Cardiac muscle cell (in vitro differentiated cells and primary cell): ENCODE measurements around the gene ZNRF3. TPM values are rescaled to one million over a fixed set of nuclear protein-coding genes. Genes with fewer than 3 reads are reported as not detected.
A peak's percentile ranks its signal among the peaks of the same experiment; 100 is the strongest.

Experiments used
- DNase-seq, 2 donors: peaks; one replicate each; pipeline versions ENCODE4 v3.0.0 to v3.0.0-alpha.2; 2010 to 2017; ENCODE audit warnings: low read depth in 1 of 2, low spot score in 1 of 2
- H3K27ac ChIP-seq: fragments of 200-600 bp; sonication (generic); 2 replicates; pipeline ENCODE4 v1.5.1; 2016
- H3K27me3 ChIP-seq: fragments of 200-600 bp; sonication (generic); 2 replicates; pipeline ENCODE4 v1.6.0; 2016; ENCODE audit warnings: control low read depth
- H3K36me3 ChIP-seq: fragments of 200-600 bp; sonication (generic); 2 replicates; pipeline ENCODE4 v1.5.1; 2016; ENCODE audit warnings: control low read depth
- H3K4me1 ChIP-seq: fragments of 200-600 bp; sonication (generic); 2 replicates; pipeline ENCODE4 v1.8.1; 2017; ENCODE audit warnings: low read depth, mild to moderate bottlenecking, mixed run types
- H3K4me3 ChIP-seq: fragments of 200-600 bp; sonication (generic); 2 replicates; pipeline ENCODE4 v1.5.1; 2016; ENCODE audit warnings: mild to moderate bottlenecking
- H3K9me3 ChIP-seq: fragments of 200-600 bp; sonication (generic); 2 replicates; pipeline ENCODE4 v1.5.1; 2017; ENCODE audit warnings: low read depth, mild to moderate bottlenecking, control low read depth
- CTCF ChIP-seq: IDR thresholded peaks from 2 replicates; pipeline ENCODE4 v1.5.1; 2012; ENCODE audit warnings: low read depth, mild to moderate bottlenecking, low read length
- polyA plus RNA-seq: library from polyadenylated mRNA; unstranded; fragments of >200 nt; fragmentation: Nextera tagmentation; extraction: Ambion mirVana; gene quantifications from 2 replicates; pipeline ENCODE4 v1.2.1, GENCODE V29; 2016
- total RNA-seq: library from RNA; depleted of rRNA; stranded (reverse); fragments of >200 nt; gene quantifications from 2 replicates; pipeline ENCODE4 v1.2.3, GENCODE V29; 2016

ZNRF3 gene
- total and polyA plus RNA-seq, 2 experiments from 2014 or later = 23.8 to 40.4 TPM

- Histone ChIP-seq H3K9me3 (no peaks in the 10 kb centered on the region), H3K36me3 (no peaks in the 10 kb centered on the region), H3K4me1 (peaks cover 60% of the 10 kb centered on the region), H3K27ac (peak overlapping the region; percentile 78), H3K4me3 (no peak overlapping the region), H3K27me3 (no peaks in the 10 kb centered on the region)
- TF ChIP-seq CTCF = no peak
- no peak for DNase-seq
Measured at GRCh38 chr22:28893810-28894209, 10.4 kb downstream of the ZNRF3 start.

- TF ChIP-seq CTCF = no peak
- Histone ChIP-seq H3K27ac (peak overlapping the region; percentile 78), H3K4me1 (peaks cover 61% of the 10 kb centered on the region)
Measured at GRCh38 chr22:28894334-28894733, 11.0 kb downstream of the ZNRF3 start.

GRCh38 chr22:28894807-28895206 lies 11.4 kb downstream of the ZNRF3 start:
- H3K4me3 ChIP-seq = no peak overlapping the region
- no peaks in the 10 kb centered on the region for H3K36me3 ChIP-seq
- no peak for TF ChIP-seq CTCF
- H3K27me3 ChIP-seq = no peaks in the 10 kb centered on the region
- no peak for DNase-seq
- H3K27ac ChIP-seq = peak overlapping the region; percentile 78
- H3K9me3 ChIP-seq = no peaks in the 10 kb centered on the region
- H3K4me1 ChIP-seq = peaks cover 61% of the 10 kb centered on the region

More at GRCh38 chr22:28894334-28894733, 11.0 kb downstream of the ZNRF3 start:
- Histone ChIP-seq H3K9me3 (no peaks in the 10 kb centered on the region), H3K36me3 (no peaks in the 10 kb centered on the region), H3K27me3 (no peaks in the 10 kb centered on the region), H3K4me3 (no peak overlapping the region)
- DNase-seq = no peak

GRCh38 chr22:28896611-28897010 lies 13.2 kb downstream of the ZNRF3 start:
- Histone ChIP-seq H3K27ac (peak overlapping the region; percentile 17), H3K4me3 (no peak overlapping the region), H3K36me3 (no peaks in the 10 kb centered on the region), H3K9me3 (no peaks in the 10 kb centered on the region), H3K27me3 (no peaks in the 10 kb centered on the region), H3K4me1 (peaks cover 53% of the 10 kb centered on the region)
- no peak for TF ChIP-seq CTCF
- no peak for DNase-seq

GRCh38 chr22:28898233-28898629 lies 14.9 kb downstream of the ZNRF3 start:
- Histone ChIP-seq H3K9me3 (no peaks in the 10 kb centered on the region), H3K27ac (peak overlapping the region; percentile 76), H3K27me3 (no peaks in the 10 kb centered on the region), H3K4me3 (no peak overlapping the region), H3K4me1 (peaks cover 44% of the 10 kb centered on the region), H3K36me3 (no peaks in the 10 kb centered on the region)
- DNase-seq = no peak
- TF ChIP-seq CTCF = no peak
